ENCODE results near the gene GPATCH8. TPM values are rescaled to one million over a fixed set of nuclear protein-coding genes. Genes with fewer than 3 reads are reported as not detected.

The GPATCH8 gene
- total and polyA plus RNA-seq, 11 donors, result 12.8 to 24.9 (median 20.3) TPM

GRCh38 chr17:44530896-44531418 lies 27.8 kb upstream of the GPATCH8 start:
- Histone ChIP-seq H3K4me1 (peaks cover 0 to 14% (median 3%) of the 10 kb centered on the region in 12 donors), H3K9me3 (peaks cover 0 to 8% (median 0%) of the 10 kb centered on the region in 12 donors), H3K4me3 (no peak overlapping the region), H3K27me3 (peaks cover 0 to 7% (median 0%) of the 10 kb centered on the region in 9 donors), H3K36me3 (no peaks in the 10 kb centered on the region), H3K27ac (no peak overlapping the region)
- intact Hi-C loops (cut with DNase I), result loop anchor here in 2 of 10 donors (5.0 kb wide), 2 partner anchors 91 to 106 kb away; no protein-coding TSS in a partner anchor
- no peak for ATAC-seq
- DNase-seq, result no peak
- 70 to 79% (median 76%) methylated on average over 7 of the region's 7 CpGs for WGBS, 4 donors
- no peak for TF ChIP-seq POLR2A (IDR thresholded peaks at IDR 0.05)
- TF ChIP-seq CTCF (IDR thresholded peaks at IDR 0.05), result no peak

GRCh38 chr17:44529864-44530263 lies 26.7 kb upstream of the GPATCH8 start:
- TF ChIP-seq POLR2A (IDR thresholded peaks at IDR 0.05) (no peak), CTCF (IDR thresholded peaks at IDR 0.05) (no peak)
- peaks cover 0 to 7% (median 0%) of the 10 kb centered on the region in 9 donors for H3K27me3 ChIP-seq
- no peaks in the 10 kb centered on the region for H3K36me3 ChIP-seq
- DNase-seq, result no peak
- peaks cover 0 to 8% (median 0%) of the 10 kb centered on the region in 12 donors for H3K9me3 ChIP-seq
- 78 to 87% (median 81%) methylated on average over 3 of the region's 3 CpGs for WGBS, 4 donors
- no peak overlapping the region for H3K27ac ChIP-seq
- no peak overlapping the region for H3K4me3 ChIP-seq
- no peak for ATAC-seq
- peaks cover 0 to 14% (median 3%) of the 10 kb centered on the region in 12 donors for H3K4me1 ChIP-seq
- intact Hi-C loops (cut with DNase I), result loop anchor here in 5 of 10 donors (5.0 to 10.0 kb wide), 4 partner anchors 92 to 135 kb away; no protein-coding TSS in a partner anchor

GRCh38 chr17:44527954-44528353 lies 24.7 kb upstream of the GPATCH8 start:
- no peak for ATAC-seq
- H3K4me3 ChIP-seq, result no peak overlapping the region
- intact Hi-C loops (cut with DNase I), result loop anchor here in 3 of 10 donors (10.0 kb wide), 2 partner anchors 123 to 133 kb away; no protein-coding TSS in a partner anchor
- peaks cover 0 to 8% (median 0%) of the 10 kb centered on the region in 12 donors for H3K9me3 ChIP-seq
- H3K4me1 ChIP-seq, result no peaks in the 10 kb centered on the region
- no peak for DNase-seq
- peaks cover 0 to 7% (median 0%) of the 10 kb centered on the region in 9 donors for H3K27me3 ChIP-seq
- TF ChIP-seq POLR2A (IDR thresholded peaks at IDR 0.05), result no peak
- no peak for TF ChIP-seq CTCF (IDR thresholded peaks at IDR 0.05)
- 94 to 98% (median 94%) methylated on average over 9 to 28 of the region's 28 CpGs for WGBS, 4 donors
- H3K36me3 ChIP-seq, result no peaks in the 10 kb centered on the region
- H3K27ac ChIP-seq, result no peak overlapping the region

GRCh38 chr17:44527102-44527501 lies 23.9 kb upstream of the GPATCH8 start:
- WGBS, 4 donors, result 87 to 96% (median 92%) methylated on average over 1 of the region's 1 CpG
- TF ChIP-seq POLR2A (IDR thresholded peaks at IDR 0.05) (no peak), CTCF (IDR thresholded peaks at IDR 0.05) (no peak)
- Histone ChIP-seq H3K4me3 (no peak overlapping the region), H3K9me3 (peaks cover 0 to 8% (median 0%) of the 10 kb centered on the region in 12 donors), H3K4me1 (no peaks in the 10 kb centered on the region), H3K27me3 (peaks cover 0 to 7% (median 0%) of the 10 kb centered on the region in 9 donors), H3K27ac (no peak overlapping the region), H3K36me3 (no peaks in the 10 kb centered on the region)
- intact Hi-C loops (cut with DNase I), result loop anchor here in 3 of 10 donors (10.0 kb wide), 2 partner anchors 122 to 132 kb away; no protein-coding TSS in a partner anchor
- ATAC-seq (no peak), DNase-seq (no peak)
